AG04449 (cell line): ENCODE results near the gene PRRG3.
"Not testable (repeated sequence)": the region's sequence is repeated elsewhere in the genome, so short reads cannot be mapped to it uniquely, and the experiment has no call there.

Experiments
- CTCF ChIA-PET: fragments of 350-600 bp; formaldehyde crosslinking; extraction: SDS; loops from one replicate; lab custom pipeline; 2021; ENCODE audit warnings: antibody characterized with exemption; lab: Yijun Ruan, JAX
- POLR2A ChIA-PET: fragments of 400-600, 350-600 bp; formaldehyde crosslinking; extraction: SDS; loops from one replicate; lab custom pipeline; 2020; ENCODE audit warnings: antibody characterized with exemption, inconsistent platforms; lab: Yijun Ruan, JAX
- DNase-seq: peaks from one replicate; pipeline ENCODE4 v3.0.0-alpha.2; 2010; ENCODE audit warnings: low read depth, low spot score
- H3K4me3 ChIP-seq: 2 replicates; pipeline ENCODE4 v1.5.1; 2011; ENCODE audit warnings: low read depth, mild to moderate bottlenecking, control low read depth, low read length
- CTCF ChIP-seq: IDR thresholded peaks from one replicate; pipeline ENCODE4 v1.5.1; 2011; ENCODE audit warnings: mild to moderate bottlenecking, moderate library complexity, low read length, control low read depth, inconsistent platforms; ENCODE audit not compliant: insufficient read depth; ENCODE audit errors: missing control alignments

PRRG3 gene

GRCh38 chrX:151687635-151688034 lies 7.6 kb upstream of the PRRG3 start:
- ChIA-PET POLR2A (no interaction called here), CTCF (no interaction called here)
- no peak for TF ChIP-seq CTCF
- H3K4me3 ChIP-seq, result no peak overlapping the region
- DNase-seq, result no peak

GRCh38 chrX:151688695-151689094 lies 6.6 kb upstream of the PRRG3 start:
- DNase-seq, result no peak
- POLR2A ChIA-PET, result no interaction called here
- H3K4me3 ChIP-seq, result no peak overlapping the region
- CTCF ChIA-PET, result no interaction called here
- TF ChIP-seq CTCF, result no peak

- DNase-seq, result no peak
- CTCF ChIA-PET, result no interaction called here
- POLR2A ChIA-PET, result no interaction called here
- no peak for TF ChIP-seq CTCF
- H3K4me3 ChIP-seq, result no peak overlapping the region
These were observed 2.4 kb upstream of the PRRG3 start for GRCh38 chrX:151692825-151693224.

- TF ChIP-seq CTCF, result no peak
- H3K4me3 ChIP-seq, result no peak overlapping the region
- POLR2A ChIA-PET, result no interaction called here
- CTCF ChIA-PET, result no interaction called here
- no peak for DNase-seq
These were observed 1.1 kb upstream of the PRRG3 start for GRCh38 chrX:151694121-151694520.

- CTCF ChIA-PET, result no interaction called here
- H3K4me3 ChIP-seq, result no peak overlapping the region
- no peak for DNase-seq
- POLR2A ChIA-PET, result no interaction called here
- no peak for TF ChIP-seq CTCF
These were observed 504 bp downstream of the PRRG3 start for GRCh38 chrX:151695583-151696340.

- DNase-seq, POLR2A ChIA-PET, CTCF ChIA-PET, H3K4me3 ChIP-seq: not testable (repeated sequence)
These were observed 1.8 kb downstream of the PRRG3 start for GRCh38 chrX:151697082-151697481.

- POLR2A ChIA-PET, result no interaction called here
These were observed 2.3 kb downstream of the PRRG3 start for GRCh38 chrX:151697522-151697921.

More at GRCh38 chrX:151697522-151697921, 2.3 kb downstream of the PRRG3 start:
- TF ChIP-seq CTCF, result no peak
- no peak overlapping the region for H3K4me3 ChIP-seq
- CTCF ChIA-PET, result no interaction called here
- DNase-seq, result peak; percentile 37
